Lower leg skin (tissue), 3 donors: ENCODE measurements around the gene NTM.

ENCODE experiments used
- POLR2A ChIP-seq, 2 donors: fragments of 450-650 bp; IDR thresholded peaks; one replicate each; pipeline ENCODE4 v1.6.1; 2016 to 2017; ENCODE audit warnings: antibody characterized with exemption in 2 of 2, mild to moderate bottlenecking in 1 of 2, moderate library complexity in 1 of 2
- TF ChIP-seq, protein P1 (sequence below), 3 donors: fragments of 450-650 bp; IDR thresholded peaks; one replicate each; pipeline ENCODE4 v1.5.1; 2016; ENCODE audit warnings: antibody characterized with exemption in 3 of 3, mild to moderate bottlenecking in 3 of 3, moderate library complexity in 2 of 3

DNA sequence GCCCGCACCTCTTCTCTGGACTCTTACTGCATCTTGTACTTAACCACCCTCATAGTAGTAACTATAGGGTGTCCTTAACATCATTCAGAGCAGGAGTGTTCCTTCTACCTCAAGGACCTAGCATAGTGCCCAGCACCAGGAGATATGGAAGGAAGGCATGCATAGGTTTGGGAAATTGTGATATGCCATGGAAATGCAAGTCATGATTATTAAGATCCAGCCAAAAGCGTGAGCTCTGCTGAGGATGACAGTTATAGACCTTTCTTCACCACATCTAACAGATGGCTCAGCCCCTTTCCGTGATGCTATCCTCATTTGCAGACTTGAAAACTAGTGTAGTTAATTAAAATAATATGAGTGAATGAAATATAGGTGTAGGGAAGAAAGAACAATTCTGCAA, 746.1 kb downstream of the NTM start:
- TF ChIP-seq, protein P1, sequence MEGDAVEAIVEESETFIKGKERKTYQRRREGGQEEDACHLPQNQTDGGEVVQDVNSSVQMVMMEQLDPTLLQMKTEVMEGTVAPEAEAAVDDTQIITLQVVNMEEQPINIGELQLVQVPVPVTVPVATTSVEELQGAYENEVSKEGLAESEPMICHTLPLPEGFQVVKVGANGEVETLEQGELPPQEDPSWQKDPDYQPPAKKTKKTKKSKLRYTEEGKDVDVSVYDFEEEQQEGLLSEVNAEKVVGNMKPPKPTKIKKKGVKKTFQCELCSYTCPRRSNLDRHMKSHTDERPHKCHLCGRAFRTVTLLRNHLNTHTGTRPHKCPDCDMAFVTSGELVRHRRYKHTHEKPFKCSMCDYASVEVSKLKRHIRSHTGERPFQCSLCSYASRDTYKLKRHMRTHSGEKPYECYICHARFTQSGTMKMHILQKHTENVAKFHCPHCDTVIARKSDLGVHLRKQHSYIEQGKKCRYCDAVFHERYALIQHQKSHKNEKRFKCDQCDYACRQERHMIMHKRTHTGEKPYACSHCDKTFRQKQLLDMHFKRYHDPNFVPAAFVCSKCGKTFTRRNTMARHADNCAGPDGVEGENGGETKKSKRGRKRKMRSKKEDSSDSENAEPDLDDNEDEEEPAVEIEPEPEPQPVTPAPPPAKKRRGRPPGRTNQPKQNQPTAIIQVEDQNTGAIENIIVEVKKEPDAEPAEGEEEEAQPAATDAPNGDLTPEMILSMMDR (IDR thresholded peaks at IDR 0.05) = no peak
- no peak for TF ChIP-seq POLR2A (IDR thresholded peaks at IDR 0.05)
